HG03280 (cell line): ENCODE measurements around the gene EED.
"Not testable (repeated sequence)": the region's sequence is repeated elsewhere in the genome, so short reads cannot be mapped to it uniquely, and the experiment has no call there.

Source experiments
- ATAC-seq: cut with Tn5 transposase; IDR thresholded peaks from one replicate; pipeline ENCODE4 v1.9.1; 2021; ENCODE audit warnings: mild to moderate bottlenecking, moderate library complexity; ENCODE audit not compliant: unreplicated experiment

Gene EED

DNA sequence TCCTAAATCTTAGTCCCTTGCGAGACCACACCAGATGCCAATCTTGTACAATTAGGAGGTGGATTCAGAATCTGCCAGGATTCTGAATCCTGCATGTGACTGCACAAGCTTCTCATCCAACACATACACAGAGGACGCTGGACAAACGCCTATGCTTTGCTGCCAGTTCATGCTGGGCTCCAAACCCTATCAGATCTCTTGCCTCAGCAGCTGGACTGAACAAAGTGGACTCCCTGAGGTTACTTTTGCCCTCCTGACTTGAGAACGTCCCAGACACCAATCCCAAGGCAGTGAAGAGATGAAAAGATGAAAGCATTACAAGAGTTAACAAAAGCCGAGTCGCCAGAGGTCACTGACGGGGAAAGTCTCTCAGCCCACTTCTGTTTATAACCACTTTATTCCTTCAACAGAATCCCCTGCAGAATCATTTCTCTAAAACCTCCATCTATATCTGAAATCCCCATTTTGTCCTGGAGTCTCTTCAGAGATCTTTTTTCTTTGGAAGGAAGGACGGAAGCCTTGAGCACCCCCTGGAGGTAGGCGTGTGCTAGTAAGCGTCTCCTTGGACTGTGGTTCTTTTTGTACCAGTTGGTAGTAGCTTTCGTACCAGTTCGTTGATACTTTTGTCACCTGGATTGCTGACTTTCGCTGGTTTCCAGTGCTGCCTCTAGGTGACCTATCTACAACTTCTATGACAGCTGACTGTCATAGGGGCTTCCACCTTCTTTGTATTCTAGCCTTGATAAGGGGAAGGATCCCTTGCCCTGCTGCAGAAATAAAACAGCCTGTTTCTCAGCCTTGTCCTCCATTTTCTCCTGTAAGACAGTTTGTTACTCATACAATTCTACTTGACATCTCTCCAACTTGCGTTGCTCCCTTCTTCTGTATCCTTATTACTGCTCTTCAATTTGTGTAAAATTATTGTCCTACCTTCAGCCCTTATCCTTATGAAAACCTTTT lies 26.1 kb upstream of the EED start:
- ATAC-seq: peak; percentile 51

DNA sequence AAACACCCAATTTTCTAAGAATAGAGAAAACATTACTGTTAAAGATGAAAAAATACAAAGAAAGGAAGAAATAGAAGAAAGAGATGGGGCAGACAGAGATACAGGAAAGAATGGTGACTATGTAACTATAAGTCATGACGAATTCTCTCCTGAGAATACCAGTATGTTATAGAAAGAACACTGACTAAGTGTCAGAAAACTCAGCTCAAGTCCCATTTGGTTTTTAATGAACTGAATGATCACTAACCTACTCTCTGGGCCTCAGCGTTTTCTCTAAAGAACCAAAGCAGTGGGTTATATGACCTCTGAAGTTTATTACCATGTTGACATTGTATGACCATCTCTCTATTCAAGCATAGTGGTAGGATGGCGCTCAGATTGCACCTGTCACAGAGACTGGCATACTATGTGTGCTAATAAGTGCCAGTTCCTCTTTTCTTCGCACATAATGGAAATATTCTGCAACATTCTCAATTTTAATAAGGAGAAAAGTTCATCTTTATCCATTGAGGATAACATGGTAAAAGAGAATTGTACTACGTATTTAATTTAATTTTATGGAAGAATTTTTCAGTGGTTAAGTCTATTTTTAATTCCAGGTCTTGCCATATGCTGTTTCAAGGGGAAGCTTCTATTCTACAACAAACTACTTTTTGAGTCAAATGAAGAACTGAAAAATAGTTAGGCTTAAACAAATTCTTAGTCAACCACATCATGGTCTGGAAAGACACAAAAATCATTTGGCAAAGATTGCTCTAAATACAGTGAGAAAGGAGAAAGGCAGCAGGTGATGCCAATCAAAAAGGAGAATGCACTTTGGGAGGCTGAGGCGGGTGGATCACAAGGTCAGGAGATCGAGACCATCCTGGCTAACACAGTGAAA lies 25.0 kb upstream of the EED start:
- peak; percentile 79 for ATAC-seq

DNA sequence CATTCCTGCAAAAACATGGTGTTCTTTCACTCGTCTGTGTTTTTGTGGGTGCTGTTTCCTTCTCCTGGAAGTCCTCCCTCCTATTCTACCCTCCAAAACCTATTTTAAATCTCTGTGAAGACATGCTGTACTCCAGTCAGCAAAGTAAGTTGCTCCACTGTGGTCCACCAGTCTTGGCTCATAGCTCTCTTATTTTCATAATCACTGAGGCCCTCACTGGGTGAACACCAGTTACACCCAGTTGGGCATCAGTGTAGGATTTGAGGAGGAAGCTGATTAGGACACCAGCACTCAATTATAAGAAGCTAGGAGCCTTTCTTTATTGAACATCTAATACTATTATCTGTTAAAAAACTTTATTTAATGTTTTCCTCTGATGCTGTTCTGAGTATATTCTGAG lies 23.9 kb upstream of the EED start:
- no peak for ATAC-seq

- ATAC-seq: no peak
Measured at GRCh38 chr11:86222081-86222480, 22.5 kb upstream of the EED start.

DNA sequence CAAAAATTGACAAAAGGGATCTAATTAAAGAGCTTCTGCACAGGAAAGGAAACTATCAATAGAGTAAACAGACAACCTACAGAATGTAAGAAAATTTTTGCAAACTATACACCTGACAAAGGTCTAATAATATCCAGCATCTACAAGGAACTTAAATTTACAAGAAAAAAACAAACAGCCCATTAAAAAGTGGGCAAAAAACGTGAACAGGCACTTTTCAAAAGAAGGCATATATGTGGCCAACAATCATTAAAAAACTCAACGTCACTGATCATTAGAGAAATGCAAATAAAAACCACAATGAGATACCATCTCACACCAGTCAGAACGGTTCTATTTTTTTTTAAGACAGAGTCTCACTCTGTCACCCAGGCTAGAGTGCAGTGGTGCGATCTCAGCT lies 20.0 kb upstream of the EED start:
- ATAC-seq: not testable (repeated sequence)

GRCh38 chr11:86225344-86225743 lies 19.2 kb upstream of the EED start:
- not testable (repeated sequence) for ATAC-seq

DNA sequence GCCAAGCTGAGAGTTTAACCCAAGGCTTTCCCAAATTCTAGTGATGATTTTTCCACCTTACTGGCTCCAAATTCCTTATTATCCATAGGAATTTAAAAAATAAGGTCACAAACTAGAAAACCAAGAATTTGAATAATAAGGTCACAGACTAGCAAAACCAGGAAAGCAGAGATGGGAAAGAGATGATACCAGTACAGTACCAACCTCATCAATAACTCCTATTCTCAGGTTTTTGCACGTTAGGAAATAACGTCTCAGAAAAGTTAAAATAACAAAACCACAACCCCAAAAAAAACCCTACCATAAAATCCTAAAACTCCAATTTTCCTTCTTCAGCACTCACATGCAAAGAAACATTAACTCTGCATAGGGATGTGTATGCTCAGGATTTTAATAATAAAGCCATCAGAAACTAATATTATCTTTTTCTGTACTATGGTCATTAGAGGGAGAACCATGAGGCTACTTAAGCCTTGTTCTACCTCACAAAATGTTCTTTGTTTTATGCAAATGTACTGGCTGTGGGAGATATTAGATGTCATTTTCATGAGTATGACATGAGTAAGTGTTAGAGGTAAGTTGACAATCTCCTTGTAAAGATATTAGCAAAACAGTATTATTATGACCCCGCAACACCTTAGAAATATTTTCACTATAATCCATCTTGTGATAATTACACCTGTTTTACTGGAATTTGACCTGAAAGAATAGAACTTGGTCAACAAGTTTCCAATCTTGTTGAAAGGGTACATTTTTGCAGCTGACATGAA lies 16.1 kb upstream of the EED start:
- no peak for ATAC-seq

- ATAC-seq: not testable (repeated sequence)
Measured at GRCh38 chr11:86229039-86229330, 15.6 kb upstream of the EED start.

DNA sequence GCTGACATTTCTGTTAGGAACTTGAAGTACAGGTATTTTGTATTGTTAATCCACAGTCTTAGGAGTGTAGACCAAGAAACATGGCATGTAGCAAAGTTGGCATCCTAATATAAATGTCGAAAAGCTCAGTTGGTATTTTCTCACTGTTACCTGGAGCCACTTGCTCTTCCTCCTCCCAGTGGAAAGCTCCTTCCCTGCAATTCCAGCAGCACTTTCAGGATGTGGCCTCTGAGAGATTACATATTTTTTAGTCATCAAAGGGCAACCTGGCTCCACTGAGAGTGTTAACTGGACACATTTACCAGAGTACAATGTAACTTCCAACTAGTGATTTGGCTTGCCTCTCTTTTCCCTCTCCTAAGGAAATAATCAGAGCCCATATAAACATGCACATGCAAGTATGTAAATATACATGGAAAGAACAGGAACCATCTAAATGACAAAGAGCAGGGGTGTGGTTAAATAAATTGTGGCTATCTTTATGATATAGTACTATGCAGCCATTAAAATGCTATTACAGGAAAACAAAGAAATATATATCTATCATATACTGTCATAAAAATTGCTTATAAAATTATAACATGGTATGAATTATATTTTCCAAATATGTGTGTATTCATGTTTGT lies 14.3 kb upstream of the EED start:
- ATAC-seq: no peak

- ATAC-seq: no peak
Measured at GRCh38 chr11:86230921-86231434, 13.6 kb upstream of the EED start.

GRCh38 chr11:86232556-86232955 lies 12.0 kb upstream of the EED start:
- ATAC-seq: no peak

- no peak for ATAC-seq
Measured at GRCh38 chr11:86234831-86235461, 9.6 kb upstream of the EED start.

- no peak for ATAC-seq
Measured at GRCh38 chr11:86237267-86237804, 7.2 kb upstream of the EED start.

DNA sequence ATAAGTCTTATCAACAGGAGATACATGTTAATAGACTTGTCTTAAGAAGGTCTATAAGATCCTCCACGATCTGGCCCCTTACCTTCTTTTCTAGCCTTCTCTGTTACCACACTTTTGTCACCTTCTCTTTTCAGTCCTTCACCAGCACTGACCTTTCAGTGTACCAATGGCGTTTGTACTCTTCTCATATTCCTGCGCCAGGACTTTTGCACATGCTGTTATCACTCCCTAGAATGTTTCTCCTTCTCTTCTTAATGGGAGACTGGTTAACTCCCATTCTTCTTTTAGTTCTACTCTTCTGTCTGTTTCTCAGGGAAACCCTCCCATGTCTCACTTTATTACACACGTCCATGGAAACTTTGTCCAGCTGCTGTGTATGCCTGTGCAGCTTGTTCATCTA lies 4.4 kb upstream of the EED start:
- ATAC-seq: no peak

- no peak for ATAC-seq
Measured at GRCh38 chr11:86241956-86242535, 2.5 kb upstream of the EED start.

GRCh38 chr11:86243396-86243795 lies 1.2 kb upstream of the EED start:
- no peak for ATAC-seq

- peak; percentile 65 for ATAC-seq
Measured at GRCh38 chr11:86244063-86244521, 461 bp upstream of the EED start.

DNA sequence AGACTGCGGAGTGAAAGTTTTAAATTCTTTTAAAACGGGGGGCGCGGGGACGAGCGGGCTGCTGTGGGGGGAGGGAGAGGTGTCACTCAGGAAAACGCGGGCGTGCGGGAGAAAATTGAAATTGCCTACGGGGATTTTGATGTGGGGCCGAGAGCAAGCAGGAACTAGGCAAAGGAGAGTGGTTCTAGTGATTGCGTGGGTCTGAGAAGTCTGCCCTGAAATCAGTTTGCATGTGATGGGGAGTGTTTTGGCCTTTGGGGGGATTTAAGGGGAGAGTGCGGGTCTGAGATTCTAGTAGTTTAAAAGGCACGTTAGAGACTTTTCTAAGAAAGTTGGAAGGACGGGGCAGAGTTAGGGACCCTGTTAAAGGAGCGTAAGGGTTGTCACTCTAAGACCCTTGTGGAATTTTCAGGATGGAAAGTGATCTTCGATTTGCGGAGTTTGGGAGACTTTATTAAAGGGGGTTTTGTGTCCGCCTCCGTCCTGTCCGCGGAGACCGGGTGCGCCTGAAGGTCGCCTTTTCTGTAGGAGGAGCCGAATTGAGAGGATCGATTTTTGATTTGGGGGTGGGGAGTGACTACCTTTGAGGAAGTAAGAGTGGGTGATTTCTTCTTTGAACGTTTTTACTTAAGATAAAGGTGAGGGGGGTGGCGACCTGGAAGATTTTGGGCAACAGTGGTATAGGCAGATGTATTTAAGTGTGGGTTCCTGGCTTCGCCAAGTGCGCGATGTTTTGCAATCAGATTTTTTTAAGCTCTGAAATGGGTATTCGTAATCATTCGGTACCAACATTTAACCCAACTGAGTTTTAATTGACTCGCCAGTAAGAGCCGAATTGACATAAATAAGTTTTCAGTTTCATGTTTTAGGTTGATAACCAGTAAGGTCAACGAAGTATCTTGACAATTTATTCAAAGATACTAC lies 1.1 kb downstream of the EED start:
- ATAC-seq: peak; percentile 5
